ENCODE results near the gene HIRIP3. TPM values are rescaled to one million over a fixed set of nuclear protein-coding genes. Genes with fewer than 3 reads are reported as not detected.

HIRIP3 gene
- total RNA-seq, 1 donor from 2014 or later: 9.9 TPM

- peak; percentile 89 for TF ChIP-seq CTCF (IDR thresholded peaks at IDR 0.05)
- H3K9me3 Mint-ChIP-seq (ENCODE audit: low read depth): no peaks in the 10 kb centered on the region
- H3K36me3 Mint-ChIP-seq (ENCODE audit: low read depth): no peaks in the 10 kb centered on the region
- peaks cover 3% of the 10 kb centered on the region for H3K4me1 Mint-ChIP-seq (ENCODE audit: low read depth)
- no peak overlapping the region for H3K27ac Mint-ChIP-seq (ENCODE audit: unreplicated experiment)
- DNase-seq (ENCODE audit: low spot score): no peak
- peaks cover 46% of the 10 kb centered on the region for H3K27me3 Mint-ChIP-seq (ENCODE audit: low read depth)
- H3K4me3 Mint-ChIP-seq (ENCODE audit: unreplicated experiment): no peak overlapping the region
These were observed 36.8 kb upstream of the HIRIP3 start for GRCh38 chr16:30032083-30032819.

GRCh38 chr16:30031477-30031918, 36.1 kb upstream of the HIRIP3 start:
- Mint-ChIP-seq H3K27ac (ENCODE audit: unreplicated experiment) (no peak overlapping the region), H3K27me3 (ENCODE audit: low read depth) (peaks cover 51% of the 10 kb centered on the region), H3K4me3 (ENCODE audit: unreplicated experiment) (no peak overlapping the region), H3K9me3 (ENCODE audit: low read depth) (no peaks in the 10 kb centered on the region), H3K4me1 (ENCODE audit: low read depth) (peaks cover 3% of the 10 kb centered on the region), H3K36me3 (ENCODE audit: low read depth) (no peaks in the 10 kb centered on the region)
- no peak for TF ChIP-seq CTCF (IDR thresholded peaks at IDR 0.05)
- no peak for DNase-seq (ENCODE audit: low spot score)

- no peak within 1 kb of the TSS for H3K27ac Mint-ChIP-seq (ENCODE audit: unreplicated experiment)
- no peaks in the 10 kb centered on the region for H3K9me3 Mint-ChIP-seq (ENCODE audit: low read depth)
- TF ChIP-seq CTCF (IDR thresholded peaks at IDR 0.05): peak; percentile 13
- no peak for DNase-seq (ENCODE audit: low spot score)
- H3K36me3 Mint-ChIP-seq (ENCODE audit: low read depth): no peaks in the 10 kb centered on the region
- peak within 1 kb of the TSS; percentile 40 for H3K4me3 Mint-ChIP-seq (ENCODE audit: unreplicated experiment)
- peaks cover 47% of the 10 kb centered on the region for H3K27me3 Mint-ChIP-seq (ENCODE audit: low read depth)
- H3K4me1 Mint-ChIP-seq (ENCODE audit: low read depth): peaks cover 3% of the 10 kb centered on the region
These were observed 35.5 kb upstream of the HIRIP3 start, which contains the start of gene TLCD3B for GRCh38 chr16:30030841-30031413. TSS of gene TLCD3B (minus strand) at chr16:30031271. CDS start at chr16:30030527, 744 bp downstream.

- no peak overlapping the region for H3K27ac Mint-ChIP-seq (ENCODE audit: unreplicated experiment)
- H3K9me3 Mint-ChIP-seq (ENCODE audit: low read depth): no peaks in the 10 kb centered on the region
- no peak overlapping the region for H3K4me3 Mint-ChIP-seq (ENCODE audit: unreplicated experiment)
- peaks cover 42% of the 10 kb centered on the region for H3K27me3 Mint-ChIP-seq (ENCODE audit: low read depth)
- peaks cover 3% of the 10 kb centered on the region for H3K4me1 Mint-ChIP-seq (ENCODE audit: low read depth)
- DNase-seq (ENCODE audit: low spot score): no peak
- no peak for TF ChIP-seq CTCF (IDR thresholded peaks at IDR 0.05)
- H3K36me3 Mint-ChIP-seq (ENCODE audit: low read depth): no peaks in the 10 kb centered on the region
These were observed 34.7 kb upstream of the HIRIP3 start for GRCh38 chr16:30030011-30030685.

GRCh38 chr16:30028438-30029076, 33.1 kb upstream of the HIRIP3 start:
- Mint-ChIP-seq H3K4me3 (ENCODE audit: unreplicated experiment) (no peak overlapping the region), H3K27ac (ENCODE audit: unreplicated experiment) (no peak overlapping the region), H3K9me3 (ENCODE audit: low read depth) (no peaks in the 10 kb centered on the region), H3K27me3 (ENCODE audit: low read depth) (peaks cover 42% of the 10 kb centered on the region), H3K36me3 (ENCODE audit: low read depth) (no peaks in the 10 kb centered on the region), H3K4me1 (ENCODE audit: low read depth) (peaks cover 3% of the 10 kb centered on the region)
- TF ChIP-seq CTCF (IDR thresholded peaks at IDR 0.05): no peak
- no peak for DNase-seq (ENCODE audit: low spot score)

All from chondrocyte (in vitro differentiated cells).